ENCODE measurements around the gene SYCN.
A peak's percentile ranks its signal among the peaks of the same experiment; 100 is the strongest.

SYCN gene

GRCh38 chr19:39160889-39161672 lies 43.0 kb downstream of the SYCN start:
- no peaks in the 10 kb centered on the region for H3K9me3 Mint-ChIP-seq (ENCODE audit: low read depth)
- no peaks in the 10 kb centered on the region for H3K27me3 Mint-ChIP-seq
- peaks cover 13% of the 10 kb centered on the region for H3K4me1 Mint-ChIP-seq (ENCODE audit: low read depth)
- no peak overlapping the region for H3K4me3 Mint-ChIP-seq
- H3K27ac Mint-ChIP-seq, result no peak overlapping the region
- H3K36me3 Mint-ChIP-seq, result no peaks in the 10 kb centered on the region

- Mint-ChIP-seq H3K9me3 (ENCODE audit: low read depth) (no peaks in the 10 kb centered on the region), H3K4me1 (ENCODE audit: low read depth) (peaks cover 15% of the 10 kb centered on the region), H3K27ac (no peak overlapping the region), H3K27me3 (no peaks in the 10 kb centered on the region), H3K36me3 (no peaks in the 10 kb centered on the region), H3K4me3 (no peak overlapping the region)
Measured at GRCh38 chr19:39160523-39160861, 43.6 kb downstream of the SYCN start.

GRCh38 chr19:39158646-39159260 lies 45.3 kb downstream of the SYCN start:
- no peak overlapping the region for H3K4me3 Mint-ChIP-seq
- H3K27me3 Mint-ChIP-seq, result no peaks in the 10 kb centered on the region
- H3K36me3 Mint-ChIP-seq, result no peaks in the 10 kb centered on the region
- H3K27ac Mint-ChIP-seq, result no peak overlapping the region
- H3K4me1 Mint-ChIP-seq (ENCODE audit: low read depth), result peaks cover 23% of the 10 kb centered on the region
- no peaks in the 10 kb centered on the region for H3K9me3 Mint-ChIP-seq (ENCODE audit: low read depth)

- H3K27ac Mint-ChIP-seq, result no peak overlapping the region
- no peaks in the 10 kb centered on the region for H3K9me3 Mint-ChIP-seq (ENCODE audit: low read depth)
- H3K36me3 Mint-ChIP-seq, result no peaks in the 10 kb centered on the region
- no peaks in the 10 kb centered on the region for H3K27me3 Mint-ChIP-seq
- H3K4me1 Mint-ChIP-seq (ENCODE audit: low read depth), result peaks cover 23% of the 10 kb centered on the region
- H3K4me3 Mint-ChIP-seq, result no peak overlapping the region
Measured at GRCh38 chr19:39157997-39158389, 46.1 kb downstream of the SYCN start.

- Mint-ChIP-seq H3K4me3 (no peak overlapping the region), H3K27me3 (no peaks in the 10 kb centered on the region), H3K27ac (no peak overlapping the region), H3K36me3 (no peaks in the 10 kb centered on the region), H3K4me1 (ENCODE audit: low read depth) (peaks cover 20% of the 10 kb centered on the region), H3K9me3 (ENCODE audit: low read depth) (no peaks in the 10 kb centered on the region)
Measured at GRCh38 chr19:39157275-39157996, 46.6 kb downstream of the SYCN start.

- H3K4me1 Mint-ChIP-seq (ENCODE audit: low read depth), result peaks cover 20% of the 10 kb centered on the region
Measured at GRCh38 chr19:39156326-39157230, 47.5 kb downstream of the SYCN start.

GRCh38 chr19:39155741-39156140 lies 48.3 kb downstream of the SYCN start:
- peaks cover 21% of the 10 kb centered on the region for H3K4me1 Mint-ChIP-seq (ENCODE audit: low read depth)
- H3K27ac Mint-ChIP-seq, result no peak overlapping the region
- no peaks in the 10 kb centered on the region for H3K9me3 Mint-ChIP-seq (ENCODE audit: low read depth)
- no peak overlapping the region for H3K4me3 Mint-ChIP-seq
- no peaks in the 10 kb centered on the region for H3K27me3 Mint-ChIP-seq
- H3K36me3 Mint-ChIP-seq, result no peaks in the 10 kb centered on the region

More at GRCh38 chr19:39156326-39157230, 47.5 kb downstream of the SYCN start:
- Mint-ChIP-seq H3K4me3 (no peak overlapping the region), H3K36me3 (no peaks in the 10 kb centered on the region), H3K9me3 (ENCODE audit: low read depth) (no peaks in the 10 kb centered on the region), H3K27ac (no peak overlapping the region), H3K27me3 (no peaks in the 10 kb centered on the region)

- Mint-ChIP-seq H3K27ac (no peak overlapping the region), H3K4me1 (ENCODE audit: low read depth) (peaks cover 21% of the 10 kb centered on the region), H3K9me3 (ENCODE audit: low read depth) (no peaks in the 10 kb centered on the region), H3K4me3 (no peak overlapping the region), H3K27me3 (no peaks in the 10 kb centered on the region), H3K36me3 (no peaks in the 10 kb centered on the region)
Measured at GRCh38 chr19:39155114-39155700, 48.9 kb downstream of the SYCN start.

- Mint-ChIP-seq H3K27ac (no peak overlapping the region), H3K4me1 (ENCODE audit: low read depth) (peaks cover 21% of the 10 kb centered on the region), H3K27me3 (no peaks in the 10 kb centered on the region), H3K36me3 (no peaks in the 10 kb centered on the region), H3K9me3 (ENCODE audit: low read depth) (no peaks in the 10 kb centered on the region), H3K4me3 (no peak overlapping the region)
Measured at GRCh38 chr19:39154629-39155100, 49.4 kb downstream of the SYCN start.

GRCh38 chr19:39154100-39154628 lies 49.9 kb downstream of the SYCN start:
- Mint-ChIP-seq H3K27me3 (no peaks in the 10 kb centered on the region), H3K4me1 (ENCODE audit: low read depth) (peaks cover 21% of the 10 kb centered on the region), H3K36me3 (no peaks in the 10 kb centered on the region), H3K9me3 (ENCODE audit: low read depth) (no peaks in the 10 kb centered on the region), H3K27ac (peak overlapping the region; percentile 46), H3K4me3 (no peak overlapping the region)
